ENCODE data around the gene ISYNA1.

The ISYNA1 gene

GRCh38 chr19:18466354-18466753 lies 28.4 kb upstream of the ISYNA1 start:
- DNase-seq, result no peak

- DNase-seq, result no peak
Observed at GRCh38 chr19:18465964-18466339, 28.0 kb upstream of the ISYNA1 start.

- DNase-seq, result no peak
Observed at GRCh38 chr19:18465214-18465963, 27.5 kb upstream of the ISYNA1 start.

GRCh38 chr19:18464646-18465045 lies 26.7 kb upstream of the ISYNA1 start:
- peak; percentile 18 to 76 for DNase-seq

GRCh38 chr19:18461471-18461870 lies 23.5 kb upstream of the ISYNA1 start:
- DNase-seq, result no peak

- DNase-seq, result no peak
Observed at GRCh38 chr19:18460900-18461299, 23.0 kb upstream of the ISYNA1 start.

GRCh38 chr19:18457483-18458331 lies 19.8 kb upstream of the ISYNA1 start:
- no peak for DNase-seq

GRCh38 chr19:18456974-18457373 lies 19.0 kb upstream of the ISYNA1 start:
- peak; percentile 37 to 69 for DNase-seq

GRCh38 chr19:18456279-18456678 lies 18.3 kb upstream of the ISYNA1 start:
- no peak for DNase-seq

GRCh38 chr19:18453269-18454024 lies 15.5 kb upstream of the ISYNA1 start:
- no peak for DNase-seq

GRCh38 chr19:18452386-18452785 lies 14.5 kb upstream of the ISYNA1 start:
- no peak for DNase-seq

- DNase-seq, result peak; percentile 51 to 84
Observed at GRCh38 chr19:18450931-18451836, 13.3 kb upstream of the ISYNA1 start.

- no peak for DNase-seq
Observed at GRCh38 chr19:18450021-18450930, 12.3 kb upstream of the ISYNA1 start.

- no peak for DNase-seq
Observed at GRCh38 chr19:18449552-18449951, 11.6 kb upstream of the ISYNA1 start.

GRCh38 chr19:18446811-18447359 lies 9.0 kb upstream of the ISYNA1 start:
- DNase-seq, result no peak

- no peak for DNase-seq
Observed at GRCh38 chr19:18446145-18446810, 8.3 kb upstream of the ISYNA1 start.

GRCh38 chr19:18445262-18445948 lies 7.5 kb upstream of the ISYNA1 start:
- DNase-seq, result no peak

GRCh38 chr19:18444513-18444912 lies 6.6 kb upstream of the ISYNA1 start:
- DNase-seq, result no peak

- no peak for DNase-seq
Observed at GRCh38 chr19:18443831-18444230, 5.9 kb upstream of the ISYNA1 start.

GRCh38 chr19:18443406-18443805 lies 5.5 kb upstream of the ISYNA1 start:
- DNase-seq, result no peak
